IPS DF 4.7 (cell line): ENCODE measurements around the gene MNX1.

ENCODE experiments used
- DNase-seq: peaks from one replicate; pipeline ENCODE4 v3.0.0-alpha.2; 2013; ENCODE audit warnings: low spot score; ENCODE audit errors: extremely low read depth

MNX1 gene

GRCh38 chr7:157033483-157034473, 23.3 kb upstream of the MNX1 start:
- DNase-seq = no peak

- no peak for DNase-seq
Observed at GRCh38 chr7:157032644-157033482, 22.4 kb upstream of the MNX1 start.

GRCh38 chr7:157032128-157032527, 21.7 kb upstream of the MNX1 start:
- DNase-seq = no peak

GRCh38 chr7:157028199-157028903, 17.9 kb upstream of the MNX1 start:
- no peak for DNase-seq

GRCh38 chr7:157027568-157028198, 17.2 kb upstream of the MNX1 start:
- DNase-seq = no peak

- no peak for DNase-seq
Observed at GRCh38 chr7:157024716-157025115, 14.3 kb upstream of the MNX1 start.

- DNase-seq = no peak
Observed at GRCh38 chr7:157023589-157023905, 13.1 kb upstream of the MNX1 start.

- no peak for DNase-seq
Observed at GRCh38 chr7:157022681-157023588, 12.5 kb upstream of the MNX1 start.

- DNase-seq = no peak
Observed at GRCh38 chr7:157021871-157022680, 11.6 kb upstream of the MNX1 start.

GRCh38 chr7:157021071-157021870, 10.8 kb upstream of the MNX1 start:
- no peak for DNase-seq

- DNase-seq = no peak
Observed at GRCh38 chr7:157020514-157021070, 10.1 kb upstream of the MNX1 start.

- no peak for DNase-seq
Observed at GRCh38 chr7:157019718-157020451, 9.4 kb upstream of the MNX1 start.

- no peak for DNase-seq
Observed at GRCh38 chr7:157018997-157019608, 8.6 kb upstream of the MNX1 start.

GRCh38 chr7:157018328-157018996, 8.0 kb upstream of the MNX1 start:
- DNase-seq = no peak

- no peak for DNase-seq
Observed at GRCh38 chr7:157017603-157018327, 7.3 kb upstream of the MNX1 start.

- DNase-seq = no peak
Observed at GRCh38 chr7:157017149-157017548, 6.7 kb upstream of the MNX1 start.
